Stimulated activated CD4-positive, alpha-beta T cell treated with anti-CD3 and anti-CD28 coated beads, Interleukin-4, amount 100 ng/mL, for 1 hour (primary cell): ENCODE data around the gene PDF.
"Not testable (repeated sequence)": the region's sequence is repeated elsewhere in the genome, so short reads cannot be mapped to it uniquely, and the experiment has no call there.

Experiments used
- DNase-seq: peaks from one replicate; pipeline ENCODE4 v3.0.0-alpha.2; 2020

The PDF gene

DNA sequence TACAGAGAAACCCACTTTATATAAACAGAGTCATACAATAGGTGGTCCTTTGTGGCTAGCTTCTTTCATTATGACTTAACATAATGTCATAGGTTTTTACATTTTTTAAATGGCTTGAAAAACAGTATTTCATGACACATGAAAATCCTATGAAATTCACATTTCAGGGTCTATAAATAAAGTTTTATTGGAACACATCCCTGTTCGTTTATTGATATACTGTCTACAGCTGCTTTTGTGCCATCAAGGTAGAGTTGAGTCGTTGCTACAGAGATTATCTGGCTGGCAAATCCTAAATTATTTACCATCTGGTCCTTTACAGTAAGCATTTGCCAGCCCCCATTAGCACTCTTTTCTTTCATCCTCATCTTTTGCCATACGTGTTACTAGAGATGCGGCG is 16.9 kb downstream of the PDF start:
- no peak for DNase-seq

DNA sequence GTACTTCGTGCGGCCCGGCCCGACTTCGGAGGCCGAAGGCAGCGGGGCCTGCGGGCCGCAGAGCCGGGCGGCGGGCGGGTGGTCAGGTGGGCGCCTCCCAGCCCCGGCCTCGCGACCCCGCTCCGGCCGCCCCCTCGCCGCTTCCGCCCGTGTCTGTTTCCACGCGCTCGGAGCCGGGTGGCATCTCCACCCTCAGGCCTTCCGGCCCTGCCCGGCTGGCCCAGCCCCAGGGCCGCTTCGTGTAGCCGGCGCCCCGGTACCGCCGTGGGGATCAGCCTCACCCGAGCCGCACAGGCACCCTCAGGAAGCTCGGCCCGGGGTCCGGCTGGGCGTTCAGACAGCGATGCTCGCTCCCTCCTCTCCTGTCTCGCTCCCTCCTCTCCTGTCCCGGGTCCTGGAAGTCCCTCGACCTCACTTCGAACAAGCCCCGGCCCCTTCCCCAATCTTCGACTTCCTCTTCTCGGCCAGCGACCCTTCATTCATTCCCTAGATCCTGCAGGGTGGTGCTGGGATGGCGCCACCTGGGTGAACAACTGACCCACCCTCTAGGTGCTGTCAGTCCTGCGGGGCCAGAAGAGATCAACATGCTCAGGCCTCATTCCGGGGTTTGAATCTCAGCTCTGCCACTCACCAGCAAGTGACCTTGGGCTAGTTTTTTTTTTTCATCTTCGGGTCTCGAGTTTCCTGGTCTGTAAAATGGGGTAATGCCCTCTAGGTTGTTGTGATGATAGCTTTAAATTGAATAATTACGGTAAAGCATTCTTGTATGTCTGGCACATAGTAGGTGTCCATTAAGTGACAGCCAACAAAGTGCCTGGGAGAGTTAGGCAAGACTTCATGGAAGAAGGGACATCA is 18.6 kb downstream of the PDF start:
- DNase-seq = peak; percentile 38

DNA sequence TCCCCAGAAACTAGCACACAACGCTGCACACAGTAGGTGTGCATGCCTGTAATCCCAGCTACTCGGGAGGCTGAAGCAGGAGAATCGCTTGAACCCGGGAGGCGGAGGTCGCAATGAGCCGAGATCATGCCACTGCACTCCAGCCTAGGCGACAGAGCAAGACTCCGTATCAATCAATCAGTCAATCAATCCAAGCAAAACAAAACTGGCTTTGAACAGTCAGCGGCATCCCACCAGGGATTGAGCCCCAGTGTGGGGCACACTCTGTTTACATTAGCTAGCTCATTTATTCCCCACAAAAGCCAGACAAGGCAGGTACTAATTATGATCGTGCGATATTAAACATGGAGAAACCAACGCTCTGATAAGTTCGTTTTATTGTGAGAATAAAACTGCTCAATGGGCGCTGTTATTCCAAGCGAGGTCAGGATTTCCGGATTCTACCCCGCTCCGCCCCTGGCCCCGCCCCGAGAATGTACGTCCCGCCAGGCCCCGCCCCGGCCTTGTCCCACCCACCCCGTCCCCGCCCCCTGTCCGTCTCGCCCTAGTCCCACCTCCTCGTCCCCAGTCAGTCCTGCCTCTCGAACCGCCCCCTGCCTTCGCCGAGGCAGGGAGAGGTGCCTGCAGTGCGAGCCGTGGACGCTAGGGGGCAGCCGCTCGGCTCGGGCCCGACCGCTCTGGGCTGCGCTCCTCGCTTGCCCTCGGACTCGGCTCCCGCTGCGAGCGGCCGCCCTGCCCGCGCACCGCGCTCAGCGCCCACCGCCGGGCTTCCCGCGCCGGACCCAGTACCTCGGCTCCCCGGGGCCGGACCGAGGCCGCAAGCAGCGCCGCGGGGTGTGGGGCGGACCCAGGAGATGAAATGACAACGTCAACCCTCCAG is 19.5 kb downstream of the PDF start, which contains the start of gene VPS4A:
VPS4A (plus strand) TSS at position 698 of the 880 bp plus-strand sequence; CDS start at position 860, 162 bp downstream.
- DNase-seq = peak; percentile 98

GRCh38 chr16:69309316-69309715 is 21.1 kb downstream of the PDF start:
- DNase-seq = no peak

DNA sequence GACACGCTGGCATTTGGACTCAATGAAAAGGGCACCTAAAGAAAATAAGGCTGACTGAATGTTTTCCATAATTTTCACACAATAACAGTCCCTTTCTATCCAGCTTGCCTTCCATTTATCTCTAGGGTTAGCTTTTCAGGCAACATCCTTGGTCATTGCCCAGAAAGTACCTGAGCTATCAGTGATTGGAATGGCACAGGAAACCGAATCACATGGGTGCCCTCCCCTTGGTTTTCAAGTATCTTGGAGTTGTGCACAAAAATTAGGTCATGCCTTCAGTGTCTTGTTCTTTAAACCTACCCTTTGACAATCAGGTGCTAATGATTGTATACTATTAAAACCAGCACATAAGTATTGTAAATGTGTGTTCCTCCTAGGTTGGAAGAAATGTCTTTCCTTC is 22.5 kb downstream of the PDF start:
- no peak for DNase-seq

DNA sequence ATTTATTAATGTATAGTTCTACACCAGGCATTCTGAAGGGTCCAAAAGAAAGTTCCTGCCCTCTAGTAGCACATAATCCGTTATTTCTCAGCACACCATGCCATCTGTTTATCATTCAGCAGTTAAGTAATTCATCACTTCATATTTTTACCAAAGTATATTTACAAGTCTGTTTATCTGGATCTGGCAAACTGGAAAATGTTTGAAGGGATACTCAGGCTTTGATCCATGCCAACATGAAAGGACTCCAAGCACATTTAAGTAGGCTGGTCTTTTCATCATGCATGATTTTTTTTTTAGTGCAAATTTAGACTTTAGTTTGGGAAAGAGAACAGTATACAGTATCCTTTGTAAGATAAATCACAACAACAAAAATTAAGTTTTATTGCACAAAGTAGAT is 23.3 kb downstream of the PDF start:
- no peak for DNase-seq

GRCh38 chr16:69306031-69306430 is 24.4 kb downstream of the PDF start:
- no peak for DNase-seq

DNA sequence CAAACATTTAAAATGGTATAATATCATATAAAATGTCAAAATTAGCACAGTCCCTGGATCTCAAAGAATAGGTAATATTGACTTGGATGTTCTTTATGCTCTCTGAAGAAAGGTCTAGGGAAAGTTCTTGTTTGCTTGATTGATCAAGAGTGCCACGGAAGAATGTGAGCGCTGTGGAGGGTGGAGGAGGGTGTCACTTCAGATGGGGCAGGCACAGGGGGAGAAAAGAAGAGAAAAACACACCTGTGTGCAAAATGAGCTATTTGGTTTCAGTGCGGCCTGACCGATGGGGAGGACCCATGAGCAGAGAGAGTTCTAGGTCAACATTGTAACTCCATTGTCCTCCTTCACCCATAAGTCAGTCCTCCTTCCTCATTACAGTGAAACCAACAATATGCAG is 28.1 kb downstream of the PDF start:
- no peak for DNase-seq

DNA sequence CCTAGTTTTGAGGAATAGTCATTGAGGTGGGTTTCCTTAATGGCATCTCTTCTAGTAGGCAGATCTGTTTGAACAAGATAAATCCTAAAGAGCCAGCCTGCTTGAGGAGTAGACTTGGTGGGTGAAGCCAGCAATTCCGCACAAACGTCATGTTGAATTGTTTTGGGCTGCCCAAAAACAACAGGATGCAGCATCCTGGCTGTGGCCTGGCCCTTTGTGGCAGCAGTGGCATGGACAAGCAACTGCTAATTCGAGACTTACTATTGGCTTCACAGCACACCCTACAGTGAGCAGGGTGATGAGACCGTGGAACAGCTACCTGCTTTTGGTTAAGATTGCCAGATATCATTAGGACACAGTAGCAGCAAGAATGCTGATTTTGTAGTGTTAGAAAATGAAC is 28.5 kb downstream of the PDF start:
- no peak for DNase-seq

DNA sequence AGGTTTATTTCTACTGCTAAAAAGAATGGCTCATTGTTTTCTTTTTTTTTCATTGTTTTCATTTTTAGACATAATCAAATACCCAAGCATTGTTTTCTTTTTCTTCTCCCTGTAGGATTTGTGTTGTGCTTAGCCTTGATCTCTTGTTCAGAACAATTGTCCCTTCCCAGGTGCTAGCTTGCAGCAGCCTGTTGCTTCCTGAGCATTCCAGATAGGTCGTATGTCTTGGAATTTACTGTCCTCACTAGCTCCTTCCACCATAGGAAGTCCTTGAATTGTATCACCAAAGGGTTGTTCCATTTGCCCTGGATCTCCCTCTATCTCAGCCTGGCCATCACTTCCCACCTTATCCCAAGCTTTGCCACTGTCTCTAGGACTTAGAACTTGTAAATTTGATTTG is 29.2 kb downstream of the PDF start:
- no peak for DNase-seq

DNA sequence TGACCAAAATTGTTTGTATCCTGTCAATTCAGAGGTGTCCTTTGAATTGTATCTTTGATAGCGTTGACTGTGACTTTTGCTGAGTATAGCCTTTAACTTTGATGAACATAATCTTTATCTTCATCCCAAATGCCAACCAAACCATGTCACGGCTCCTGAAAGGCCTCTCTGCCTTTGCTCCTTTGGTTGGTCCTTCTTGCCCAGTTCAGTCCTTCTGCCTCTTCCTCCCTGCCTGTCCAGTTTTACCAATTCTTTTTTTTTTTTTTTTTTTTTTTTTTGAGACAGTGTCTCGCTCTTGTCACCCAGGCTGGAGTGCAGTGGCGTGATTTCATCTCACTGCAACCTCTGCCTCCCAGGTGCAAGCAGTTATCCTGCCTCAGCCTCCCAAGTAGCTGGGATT is 32.1 kb downstream of the PDF start:
- DNase-seq = no peak

DNA sequence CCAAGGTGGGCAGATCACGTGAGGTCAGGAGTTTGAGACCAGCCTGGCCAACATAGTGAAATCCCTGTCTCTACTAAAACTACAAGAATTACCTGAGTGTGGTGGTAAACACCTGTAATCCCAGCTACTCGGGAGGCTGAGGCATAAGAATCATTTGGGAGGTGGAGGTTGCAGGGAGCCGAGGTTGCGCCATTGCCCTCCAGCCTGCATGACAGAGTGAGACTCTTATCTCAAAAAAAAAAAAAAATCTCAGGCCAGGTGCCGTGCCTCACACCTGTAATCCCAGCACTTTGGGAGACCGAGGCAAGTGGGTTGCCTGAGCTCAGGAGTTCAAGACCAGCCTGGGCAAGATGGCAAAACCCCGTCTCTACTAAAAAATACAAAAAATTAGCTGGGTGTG is 33.6 kb downstream of the PDF start:
- DNase-seq = not testable (repeated sequence)

DNA sequence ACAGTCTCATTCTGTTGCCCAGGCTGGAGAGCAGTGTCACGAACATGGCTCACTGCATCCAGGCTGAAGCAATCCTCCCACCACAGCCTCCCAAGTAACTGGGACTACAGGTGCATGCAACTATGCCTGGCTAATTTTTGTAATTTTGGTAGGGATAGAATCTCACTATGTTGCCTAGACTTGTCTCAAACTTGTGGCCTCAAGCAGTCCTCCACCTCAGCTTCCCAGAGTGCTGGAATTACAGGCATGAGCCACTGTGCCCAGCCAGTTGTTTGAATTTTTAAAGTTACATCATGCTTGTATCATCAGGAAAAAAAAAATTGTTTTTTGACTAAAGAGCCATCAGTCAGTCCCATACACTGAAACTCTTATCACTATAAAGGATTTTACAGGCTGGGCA is 36.3 kb downstream of the PDF start:
- no peak for DNase-seq

DNA sequence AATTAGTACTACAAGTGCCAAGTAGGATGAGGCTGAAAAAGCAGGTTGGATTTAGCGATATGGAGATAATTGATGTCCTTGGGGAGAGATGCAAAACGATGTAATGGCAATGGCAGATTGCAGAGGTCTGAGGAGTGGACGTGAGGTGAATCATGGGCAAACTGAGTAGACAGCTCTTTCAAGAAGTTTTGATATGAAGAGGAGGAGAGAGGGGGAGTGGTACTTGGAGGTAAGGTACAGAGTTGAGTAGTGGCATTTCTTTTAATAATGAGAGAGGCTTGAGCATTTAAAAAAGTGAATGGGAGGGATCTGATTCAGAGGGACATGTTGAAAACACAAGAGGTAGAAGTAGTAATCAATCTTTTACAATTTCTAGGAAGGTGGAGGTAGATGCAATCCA is 37.0 kb downstream of the PDF start:
- DNase-seq = no peak

DNA sequence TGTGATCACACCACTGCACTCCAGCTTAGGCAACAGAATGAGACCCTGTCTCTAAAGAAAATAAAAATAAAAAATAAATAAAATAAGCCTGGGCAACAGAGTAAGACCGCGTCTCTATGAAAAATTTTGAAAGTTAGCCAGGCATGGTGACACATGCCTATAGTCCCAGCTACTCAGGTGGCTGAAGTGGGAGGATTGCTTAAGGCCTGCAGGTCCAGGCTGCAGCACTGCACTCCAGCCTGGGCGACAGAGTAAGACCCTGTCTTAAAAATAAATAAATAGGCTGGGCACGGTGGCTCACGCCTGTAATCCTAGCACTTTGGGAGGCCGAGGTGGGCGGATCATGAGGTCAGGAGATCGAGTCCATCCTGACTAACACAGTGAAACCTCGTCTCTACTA is 38.7 kb downstream of the PDF start:
- DNase-seq = not testable (repeated sequence)

- no peak for DNase-seq
Measured at GRCh38 chr16:69286941-69287713, 43.3 kb downstream of the PDF start.

GRCh38 chr16:69285240-69285639 is 45.1 kb downstream of the PDF start:
- no peak for DNase-seq

DNA sequence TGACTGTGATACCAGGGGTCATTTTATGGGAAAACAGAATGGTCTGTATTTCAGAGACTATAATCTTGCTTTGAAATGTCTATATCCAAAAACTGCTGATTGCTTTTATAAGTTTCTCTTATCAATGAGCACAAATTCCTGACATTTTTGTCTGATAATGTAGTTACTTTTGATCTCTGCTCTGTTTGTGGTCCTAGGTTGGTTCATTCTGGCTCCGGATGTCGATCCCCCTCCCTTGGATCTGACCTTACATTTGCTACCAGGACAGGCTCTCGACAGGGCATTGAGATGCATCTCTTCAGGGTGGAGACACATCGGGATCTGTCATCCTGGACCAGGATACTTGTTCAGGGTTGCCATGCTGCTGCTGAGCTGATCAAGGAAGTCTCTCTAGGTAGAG is 46.5 kb downstream of the PDF start:
- no peak for DNase-seq

DNA sequence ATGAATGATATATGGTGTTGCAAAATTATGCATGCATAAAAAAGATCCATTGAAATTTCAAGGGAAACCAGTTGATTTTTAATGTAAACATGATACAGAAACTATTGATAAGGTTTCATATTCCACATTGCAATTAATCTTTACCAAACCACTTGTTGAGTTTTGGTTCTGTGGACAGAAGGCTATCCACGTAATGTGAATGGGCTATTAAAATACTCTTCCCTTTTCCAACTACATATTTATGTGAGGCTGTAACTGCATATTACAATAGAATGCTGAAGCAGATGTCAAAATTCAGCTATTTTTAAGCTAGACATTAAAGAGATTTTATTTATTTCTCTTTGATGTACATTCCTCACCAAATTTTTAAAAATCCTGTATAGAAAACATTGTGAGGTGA is 53.0 kb downstream of the PDF start:
- DNase-seq = no peak
